LNCAP (cell line): ENCODE measurements around the gene STPG4.

Experiments
- TF ChIP-seq, protein P1 (sequence below): fragments of 450-650 bp; IDR thresholded peaks from 2 replicates; pipeline ENCODE4 v1.5.1; 2017; ENCODE audit warnings: mild to moderate bottlenecking

STPG4 gene

GRCh38 chr2:47056374-47056773, 98.7 kb downstream of the STPG4 start:
- TF ChIP-seq, protein P1, sequence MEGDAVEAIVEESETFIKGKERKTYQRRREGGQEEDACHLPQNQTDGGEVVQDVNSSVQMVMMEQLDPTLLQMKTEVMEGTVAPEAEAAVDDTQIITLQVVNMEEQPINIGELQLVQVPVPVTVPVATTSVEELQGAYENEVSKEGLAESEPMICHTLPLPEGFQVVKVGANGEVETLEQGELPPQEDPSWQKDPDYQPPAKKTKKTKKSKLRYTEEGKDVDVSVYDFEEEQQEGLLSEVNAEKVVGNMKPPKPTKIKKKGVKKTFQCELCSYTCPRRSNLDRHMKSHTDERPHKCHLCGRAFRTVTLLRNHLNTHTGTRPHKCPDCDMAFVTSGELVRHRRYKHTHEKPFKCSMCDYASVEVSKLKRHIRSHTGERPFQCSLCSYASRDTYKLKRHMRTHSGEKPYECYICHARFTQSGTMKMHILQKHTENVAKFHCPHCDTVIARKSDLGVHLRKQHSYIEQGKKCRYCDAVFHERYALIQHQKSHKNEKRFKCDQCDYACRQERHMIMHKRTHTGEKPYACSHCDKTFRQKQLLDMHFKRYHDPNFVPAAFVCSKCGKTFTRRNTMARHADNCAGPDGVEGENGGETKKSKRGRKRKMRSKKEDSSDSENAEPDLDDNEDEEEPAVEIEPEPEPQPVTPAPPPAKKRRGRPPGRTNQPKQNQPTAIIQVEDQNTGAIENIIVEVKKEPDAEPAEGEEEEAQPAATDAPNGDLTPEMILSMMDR, result no peak

DNA sequence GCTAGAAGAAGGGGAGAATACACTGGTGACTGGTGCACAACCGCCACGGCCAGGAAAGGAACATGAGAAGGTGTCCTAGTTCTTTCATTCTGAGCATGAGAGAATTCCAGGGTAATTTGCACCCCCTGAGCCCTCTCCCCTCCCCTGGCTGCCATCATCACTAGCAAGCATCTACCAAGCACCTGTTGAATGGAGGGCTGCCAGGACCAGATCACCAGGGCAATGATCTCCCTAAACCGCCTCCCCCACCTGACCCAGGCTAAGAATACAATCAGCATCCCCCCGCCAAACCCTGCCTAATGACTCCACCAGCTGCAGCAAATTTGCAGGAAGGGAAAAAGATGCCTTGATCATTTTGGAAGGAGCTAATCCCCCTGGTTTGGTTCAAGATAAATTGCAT, 100.2 kb downstream of the STPG4 start:
- TF ChIP-seq, protein P1, result no peak

DNA sequence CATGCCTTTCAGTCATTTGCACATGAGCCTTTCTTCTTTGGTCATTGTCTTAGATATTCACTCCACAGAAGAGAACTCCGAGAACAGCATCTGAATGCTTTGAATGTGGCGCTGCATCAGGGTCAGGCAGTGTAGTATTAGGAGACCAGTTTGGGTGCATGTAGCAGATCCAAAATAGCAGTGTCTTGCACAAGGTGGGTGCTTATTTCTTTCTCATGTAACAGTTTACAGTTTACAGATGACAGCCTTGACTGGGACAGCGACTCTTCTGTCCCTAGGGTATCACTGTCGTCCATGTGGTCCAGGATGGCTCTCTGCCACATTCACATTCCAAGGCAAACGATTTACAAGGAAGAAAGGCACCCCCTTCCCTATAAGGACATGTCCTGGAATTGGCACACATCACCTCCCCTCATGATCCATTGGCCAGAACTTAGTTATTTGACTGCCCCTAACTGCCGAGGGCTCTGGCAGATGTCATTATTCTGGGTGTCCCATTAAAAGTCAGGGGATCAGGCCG, 101.0 kb downstream of the STPG4 start:
- TF ChIP-seq, protein P1, result no peak

DNA sequence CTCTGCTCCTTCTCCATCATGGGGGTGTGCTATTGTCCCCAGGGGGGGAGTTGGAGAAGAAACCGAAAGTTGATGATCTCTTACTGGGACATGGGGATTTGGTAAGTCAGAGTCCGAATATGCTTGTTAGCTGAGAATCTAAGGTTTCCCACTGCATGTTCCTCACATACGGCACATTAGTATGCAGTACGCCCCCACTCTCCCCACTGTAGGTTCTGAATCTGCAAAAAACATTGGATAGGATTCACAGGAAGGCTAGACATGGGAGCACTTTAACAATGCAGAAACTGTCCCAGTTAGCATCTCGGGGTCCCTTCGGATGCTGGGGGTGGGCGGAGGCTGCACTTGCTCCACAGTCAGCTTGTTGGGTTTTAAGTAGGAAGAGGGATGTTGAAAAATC, 102.3 kb downstream of the STPG4 start:
- TF ChIP-seq, protein P1, result no peak

GRCh38 chr2:47051562-47051961, 103.5 kb downstream of the STPG4 start:
- TF ChIP-seq, protein P1, result no peak

- TF ChIP-seq, protein P1, result no peak
Measured at GRCh38 chr2:47050762-47051161, 104.3 kb downstream of the STPG4 start.

DNA sequence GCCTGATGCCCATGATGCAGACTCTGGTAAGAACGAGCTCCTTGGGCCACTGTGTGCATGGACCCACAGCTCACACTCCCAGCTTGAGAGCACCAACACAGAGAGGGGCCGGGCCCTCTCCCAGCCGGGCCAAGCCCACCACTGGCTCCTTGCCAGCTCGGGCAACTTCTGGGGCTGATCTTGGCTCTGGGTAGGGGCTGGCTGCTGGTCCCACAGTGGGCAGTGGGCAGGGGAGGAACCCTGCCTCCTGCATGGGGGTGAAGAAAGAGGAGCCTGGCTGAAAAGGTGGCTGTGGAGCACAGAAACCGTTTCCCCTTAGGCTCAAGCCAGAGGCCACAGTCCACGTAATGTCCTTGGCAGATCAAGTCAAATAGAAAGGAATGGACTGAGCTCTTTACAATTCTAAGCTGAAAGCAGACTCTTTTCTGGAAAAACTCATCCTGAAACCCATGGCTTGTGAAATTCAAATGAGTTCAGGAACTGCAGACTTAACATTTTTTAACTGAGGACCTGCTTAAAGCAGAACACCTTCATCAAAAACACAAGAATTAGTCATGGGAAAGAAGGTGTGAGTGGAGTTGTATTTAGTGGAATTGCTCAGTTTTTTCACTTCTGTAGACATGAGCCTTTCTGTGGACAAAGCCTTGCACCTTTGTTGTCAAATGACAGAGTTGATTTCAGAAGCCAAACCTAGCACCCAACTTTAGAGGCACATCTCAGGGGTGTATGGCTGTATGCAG, 104.9 kb downstream of the STPG4 start:
- TF ChIP-seq, protein P1, result no peak
